Suprapubic skin (tissue), 4 donors: ENCODE measurements around the gene EIF3C.
"Not testable (repeated sequence)": the region's sequence is repeated elsewhere in the genome, so short reads cannot be mapped to it uniquely, and the experiment has no call there.

Experiments used
- CTCF ChIP-seq, 2 donors: fragments of 200-600 bp in 1 of 2; fragments of 450-650 bp in 1 of 2; sonication (generic) in 1 of 2; IDR thresholded peaks; one replicate each; pipeline ENCODE4 v1.5.1; 2016 to 2019; ENCODE audit warnings: antibody characterized with exemption in 2 of 2, mild to moderate bottlenecking in 1 of 2, moderate library complexity in 1 of 2
- EP300 ChIP-seq: sonication (generic); formaldehyde crosslinking; IDR thresholded peaks from one replicate; pipeline ENCODE4 v1.6.1; 2017; ENCODE audit warnings: antibody characterized with exemption
- POLR2AphosphoS5 ChIP-seq, 3 donors: sonication (generic); formaldehyde crosslinking; IDR thresholded peaks; one replicate each; pipeline ENCODE4 v1.6.1; 2017; ENCODE audit warnings: antibody characterized with exemption in 3 of 3

- not testable (repeated sequence) for TF ChIP-seq EP300; POLR2AphosphoS5 (IDR thresholded peaks at IDR 0.05); CTCF (IDR thresholded peaks at IDR 0.05)
These were observed 21.3 kb downstream of the EIF3C start for GRCh38 chr16:28732455-28733124.
